H1 (cell line): ENCODE results near the gene NT5C3B. TPM values are rescaled to one million over a fixed set of nuclear protein-coding genes. Genes with fewer than 3 reads are reported as not detected.

Experiments used
- BACH1 ChIP-seq: IDR thresholded peaks from 2 replicates; pipeline ENCODE4 v1.6.1; 2012; ENCODE audit warnings: low read length, improper control_type of control experiment
- CBX5 ChIP-seq: fragments of 300-800, 300-1000 bp; sonication (generic); IDR thresholded peaks from 2 replicates; pipeline ENCODE4 v1.7.1; 2016; ENCODE audit warnings: antibody characterized with exemption, low read length, low read depth
- GTF2F1 ChIP-seq: IDR thresholded peaks from 2 replicates; pipeline ENCODE4 v1.6.1; 2012; ENCODE audit warnings: low read depth, low read length, improper control_type of control experiment, borderline replicate concordance
- RNF2 ChIP-seq: fragments of 200-900, 300-1000 bp; sonication (generic); IDR thresholded peaks from 2 replicates; pipeline ENCODE4 v1.7.1; 2016; ENCODE audit warnings: borderline replicate concordance, low read depth, mild to moderate bottlenecking, antibody characterized with exemption, low read length; ENCODE audit not compliant: poor library complexity, severe bottlenecking; ENCODE audit errors: missing control alignments
- SIRT6 ChIP-seq: IDR thresholded peaks from one replicate; pipeline ENCODE4 v1.7.1; 2012; ENCODE audit warnings: low read length, inconsistent platforms
- polyA plus RNA-seq, 7 experiments: library from polyadenylated mRNA; depleted of rRNA in 3 of 7; stranded (reverse) in 5 of 7; unstranded in 2 of 7; fragments of >200 nt in 5 of 7; fragments of 200-250 nt in 2 of 7; gene quantifications; 1 replicate in 5 of 7; 2 replicates in 1 of 7; 4 replicates in 1 of 7; pipeline versions ENCODE4 v1.2.1 to v1.2.3, GENCODE V29; 2011 to 2013; ENCODE audit warnings: missing spikeins in 2 of 7, mixed read lengths in 2 of 7
- total RNA-seq: library from RNA; stranded (reverse); fragmentation: NEBNext Ultra II Directional; extraction: Animal tissue kit (Norgen Biotek cat#: 25700); gene quantifications from 2 replicates; pipeline ENCODE4 v1.2.1, GENCODE V29; 2021

The NT5C3B gene
- total and polyA plus RNA-seq, 2 of the 8 experiments (the other 6 are each of a cell fraction or from before 2014, with no cell fraction given): 68.7 to 94.5 TPM

GRCh38 chr17:41777574-41778188, 58.4 kb downstream of the NT5C3B start (continued):
- TF ChIP-seq RNF2: no peak
- no peak for TF ChIP-seq CBX5
- no peak for TF ChIP-seq GTF2F1
- no peak for TF ChIP-seq SIRT6
- no peak for TF ChIP-seq BACH1
